H1 (cell line): ENCODE results near the gene GPATCH2. TPM values are rescaled to one million over a fixed set of nuclear protein-coding genes. Genes with fewer than 3 reads are reported as not detected.

ENCODE experiments used
- CTCF ChIA-PET: fragments of 300-600 bp; sonication (Branson Sonifier 250); formaldehyde crosslinking; loops from one replicate; lab custom pipeline; 2021; ENCODE audit not compliant: partially characterized antibody; lab: Charles Lee
- POLR2A ChIA-PET: fragments of 300-600 bp; sonication (Branson Sonifier 250); formaldehyde crosslinking; loops from one replicate; lab custom pipeline; 2021; ENCODE audit warnings: inconsistent platforms; ENCODE audit not compliant: partially characterized antibody; lab: Charles Lee
- DNase-seq, 2 experiments: peaks; one replicate each; pipeline versions ENCODE4 v3.0.0 to v3.0.0-alpha.2; 2010 to 2022; ENCODE audit warnings: low spot score in 2 of 2, low read depth in 1 of 2, mixed read lengths in 1 of 2
- FAIRE-seq: peaks from 2 replicates; lab custom pipeline; 2011; peaks lifted over from hg19 to GRCh38; lab: Jason Lieb, UNC
- H2AFZ ChIP-seq: 2 replicates; pipeline ENCODE4 v1.8.1; 2012; ENCODE audit warnings: low read length, inconsistent platforms
- H2AK5ac ChIP-seq: 2 replicates; pipeline ENCODE4 v1.6.1; 2013; ENCODE audit warnings: low read depth, low read length
- H2BK120ac ChIP-seq: replicated peaks from 2 replicates; pipeline ENCODE3; 2013; ENCODE audit warnings: low read depth, low read length, inconsistent platforms
- H2BK12ac ChIP-seq: 2 replicates; pipeline ENCODE4 v1.6.1; 2013; ENCODE audit warnings: low read depth, low read length
- H2BK15ac ChIP-seq: 2 replicates; pipeline ENCODE4 v1.6.1; 2013; ENCODE audit warnings: low read length
- H2BK20ac ChIP-seq: 2 replicates; pipeline ENCODE4 v1.6.1; 2013; ENCODE audit warnings: low read length
- H2BK5ac ChIP-seq: 2 replicates; pipeline ENCODE4 v1.6.1; 2013; ENCODE audit warnings: low read depth, low read length
- H3K14ac ChIP-seq: 2 replicates; pipeline ENCODE4 v1.6.1; 2013; ENCODE audit warnings: inconsistent platforms; ENCODE audit not compliant: insufficient read length
- H3K18ac ChIP-seq: 2 replicates; pipeline ENCODE4 v1.6.1; 2013; ENCODE audit warnings: low read length; ENCODE audit errors: extremely low read depth
- H3K23ac ChIP-seq: 2 replicates; pipeline ENCODE4 v1.6.1; 2013; ENCODE audit warnings: inconsistent platforms; ENCODE audit not compliant: insufficient read length
- H3K23me2 ChIP-seq: 2 replicates; pipeline ENCODE4 v1.6.1; 2013; ENCODE audit warnings: low read depth, low read length
- H3K27ac ChIP-seq: 2 replicates; pipeline ENCODE4 v1.6.1; 2011; ENCODE audit warnings: low read depth, low read length, inconsistent platforms
- H3K27me3 ChIP-seq, 4 experiments: replicated peaks in 1 of 4; 1 replicate in 1 of 4; 2 replicates in 3 of 4; pipeline versions ENCODE4 v1.6.1 to v1.8.1; 2011 to 2013; ENCODE audit warnings: low read length in 3 of 4, mild to moderate bottlenecking in 3 of 4, inconsistent platforms in 2 of 4, mixed read lengths in 2 of 4, moderate library complexity in 1 of 4; ENCODE audit not compliant: control insufficient read depth in 3 of 4, insufficient read depth in 3 of 4; ENCODE audit errors: extremely low read depth in 1 of 4
- H3K36me3 ChIP-seq, 4 experiments: 2 replicates each; pipeline versions ENCODE4 v1.6.1 to v1.8.1; 2011 to 2013; ENCODE audit warnings: mild to moderate bottlenecking in 4 of 4, low read length in 3 of 4, moderate library complexity in 2 of 4, control low read depth in 1 of 4, inconsistent platforms in 1 of 4; ENCODE audit not compliant: insufficient read depth in 4 of 4, control insufficient read depth in 2 of 4
- H3K4ac ChIP-seq: replicated peaks from 2 replicates; pipeline ENCODE3; 2013; ENCODE audit warnings: low read length, low read depth, mixed read lengths, inconsistent platforms; ENCODE audit not compliant: insufficient read length
- H3K4me1 ChIP-seq, 4 experiments: replicated peaks in 1 of 4; 1 replicate in 1 of 4; 2 replicates in 3 of 4; pipeline versions ENCODE4 v1.6.1 to v1.8.1; 2011 to 2013; ENCODE audit warnings: low read length in 3 of 4, inconsistent platforms in 2 of 4, mixed read lengths in 1 of 4; ENCODE audit not compliant: insufficient read depth in 4 of 4, control insufficient read depth in 3 of 4
- H3K4me2 ChIP-seq, 2 experiments: 2 replicates each; pipeline versions ENCODE4 v1.6.1 to v1.8.1; 2011 to 2013; ENCODE audit warnings: low read depth in 2 of 2, low read length in 2 of 2, control low read depth in 1 of 2, inconsistent platforms in 1 of 2, mild to moderate bottlenecking in 1 of 2; ENCODE audit not compliant: insufficient read depth in 1 of 2
- H3K4me3 ChIP-seq, 4 experiments: fragments of 200-600, 300-600 bp in 1 of 4; sonication (generic), shearing (Covaris generic), sonication (Bioruptor Twin) in 1 of 4; 2 replicates each; pipeline versions ENCODE4 v1.5.1 to v1.8.1; 2011 to 2016; ENCODE audit warnings: low read length in 4 of 4, low read depth in 3 of 4, control low read depth in 2 of 4, inconsistent platforms in 2 of 4, mild to moderate bottlenecking in 2 of 4, mixed read lengths in 1 of 4, moderate library complexity in 1 of 4; ENCODE audit not compliant: insufficient read depth in 2 of 4; ENCODE audit errors: extremely low read depth in 1 of 4
- H3K56ac ChIP-seq: replicated peaks from 2 replicates; pipeline ENCODE3; 2013; ENCODE audit warnings: low read depth, mild to moderate bottlenecking, mixed read lengths, low read length, inconsistent platforms; ENCODE audit not compliant: insufficient read length
- H3K79me1 ChIP-seq: 2 replicates; pipeline ENCODE4 v1.6.1; 2013; ENCODE audit warnings: low read depth, low read length, control low read depth
- H3K79me2 ChIP-seq, 2 experiments: 2 replicates each; pipeline versions ENCODE4 v1.6.1 to v1.8.1; 2012 to 2013; ENCODE audit warnings: low read length in 2 of 2, mild to moderate bottlenecking in 2 of 2, inconsistent platforms in 1 of 2; ENCODE audit not compliant: insufficient read depth in 2 of 2, control insufficient read depth in 1 of 2
- H3K9ac ChIP-seq, 4 experiments: replicated peaks in 1 of 4; 1 replicate in 1 of 4; 2 replicates in 3 of 4; pipeline versions ENCODE4 v1.6.1 to v1.8.1; 2011 to 2013; ENCODE audit warnings: low read depth in 3 of 4, low read length in 3 of 4, control low read depth in 2 of 4, mild to moderate bottlenecking in 2 of 4, moderate library complexity in 2 of 4, inconsistent platforms in 1 of 4; ENCODE audit errors: extremely low read depth in 1 of 4
- H3K9me3 ChIP-seq, 2 experiments: 2 replicates each; pipeline versions ENCODE4 v1.6.1 to v1.8.1; 2012 to 2013; ENCODE audit warnings: mild to moderate bottlenecking in 2 of 2, moderate library complexity in 2 of 2, control low read depth in 1 of 2, inconsistent platforms in 1 of 2, low read depth in 1 of 2, low read length in 1 of 2, mixed read lengths in 1 of 2; ENCODE audit not compliant: insufficient read depth in 2 of 2
- H4K20me1 ChIP-seq, 2 experiments: replicated peaks in 1 of 2; 2 replicates each; pipeline versions ENCODE3 to v1.8.1; 2011 to 2013; ENCODE audit warnings: inconsistent platforms in 2 of 2, low read length in 2 of 2, mild to moderate bottlenecking in 1 of 2; ENCODE audit not compliant: insufficient read depth in 2 of 2, control insufficient read depth in 1 of 2
- H4K5ac ChIP-seq: 2 replicates; pipeline ENCODE4 v1.6.1; 2013; ENCODE audit warnings: low read length, low read depth, mixed read lengths, inconsistent platforms; ENCODE audit not compliant: insufficient read length
- H4K8ac ChIP-seq: 2 replicates; pipeline ENCODE4 v1.8.0; 2013; ENCODE audit warnings: mild to moderate bottlenecking, moderate library complexity, low read length, inconsistent platforms; ENCODE audit not compliant: insufficient read depth; ENCODE audit errors: extremely low read depth
- H4K91ac ChIP-seq: replicated peaks from 2 replicates; pipeline ENCODE3; 2013; ENCODE audit warnings: low read length, mixed read lengths, inconsistent platforms; ENCODE audit not compliant: insufficient read length
- MAX ChIP-seq: IDR thresholded peaks from 2 replicates; pipeline ENCODE4 v1.6.1; 2012; ENCODE audit warnings: inconsistent platforms
- WGBS, 2 experiments: shearing (Covaris generic) in 1 of 2; methylation state at CpG; one replicate each; pipeline versions ENCODE4 v1.1.6 to v1.1.7; 2013 to 2015; ENCODE audit warnings: low lambda C conversion rate in 2 of 2, mixed read lengths in 2 of 2, inconsistent platforms in 1 of 2, low coverage in 1 of 2, missing lambda C conversion rate in 1 of 2; ENCODE audit not compliant: insufficient replicate concordance in 2 of 2, insufficient coverage in 1 of 2, insufficient read length in 1 of 2; ENCODE audit errors: extremely low coverage in 1 of 2, missing lambda C conversion rate in 1 of 2; 5-methylcytosine and 5-hydroxymethylcytosine counted together
- polyA plus RNA-seq, 7 experiments: library from polyadenylated mRNA; depleted of rRNA in 3 of 7; stranded (reverse) in 5 of 7; unstranded in 2 of 7; fragments of >200 nt in 5 of 7; fragments of 200-250 nt in 2 of 7; gene quantifications; 1 replicate in 5 of 7; 2 replicates in 1 of 7; 4 replicates in 1 of 7; pipeline versions ENCODE4 v1.2.1 to v1.2.3, GENCODE V29; 2011 to 2013; ENCODE audit warnings: missing spikeins in 2 of 7, mixed read lengths in 2 of 7
- total RNA-seq: library from RNA; stranded (reverse); fragmentation: NEBNext Ultra II Directional; extraction: Animal tissue kit (Norgen Biotek cat#: 25700); gene quantifications from 2 replicates; pipeline ENCODE4 v1.2.1, GENCODE V29; 2021

Gene GPATCH2
- total and polyA plus RNA-seq, 2 of the 8 experiments (the other 6 are each of a cell fraction or from before 2014, with no cell fraction given) = 3.9 to 13.1 TPM

GRCh38 chr1:217425422-217425821, 205.5 kb downstream of the GPATCH2 start:
- TF ChIP-seq MAX = no peak
- CTCF ChIA-PET = no interaction called here
- Histone ChIP-seq H3K9me3 (no peaks in the 10 kb centered on the region), H3K79me1 (no peaks in the 10 kb centered on the region), H2BK120ac (no peak overlapping the region), H3K9ac (no peak overlapping the region), H3K23me2 (no peaks in the 10 kb centered on the region), H2BK20ac (no peak overlapping the region), H3K4me1 (no peaks in the 10 kb centered on the region), H2BK12ac (no peak overlapping the region), H3K4ac (no peak overlapping the region), H2AFZ (no peak overlapping the region), H4K91ac (no peak overlapping the region), H3K79me2 (no peaks in the 10 kb centered on the region), H4K8ac (no peak overlapping the region), H4K20me1 (no peaks in the 10 kb centered on the region), H3K4me2 (no peak overlapping the region), H3K23ac (no peak overlapping the region), H2AK5ac (no peak overlapping the region), H3K36me3 (no peaks in the 10 kb centered on the region), H3K27ac (no peak overlapping the region), H3K27me3 (no peaks in the 10 kb centered on the region), H3K4me3 (no peak overlapping the region), H2BK5ac (no peak overlapping the region), H2BK15ac (no peak overlapping the region), H3K14ac (no peak overlapping the region), H3K18ac (no peak overlapping the region), H3K56ac (no peak overlapping the region), H4K5ac (no peak overlapping the region)
- FAIRE-seq (no peak), DNase-seq (no peak)
- WGBS, 2 experiments = 88% methylated on average over 5 of the region's 5 CpGs; no CpG with 5 or more reads in 1 of the 2 experiments
- POLR2A ChIA-PET = no interaction called here
